ENCODE measurements around the gene SRGAP3. TPM values are rescaled to one million over a fixed set of nuclear protein-coding genes. Genes with fewer than 3 reads are reported as not detected.

Gene SRGAP3
- total and polyA plus RNA-seq, 3 experiments from 2014 or later, result 0.84 to 2.1 (median 1.1) TPM

GRCh38 chr3:9193211-9193610 lies 56.2 kb downstream of the SRGAP3 start:
- H3K36me3 ChIP-seq (ENCODE audit: insufficient read depth, low read length), result no peaks in the 10 kb centered on the region
- DNase-seq, result no peak
- H3K9me3 Mint-ChIP-seq, result no peaks in the 10 kb centered on the region
- no peak overlapping the region for H3K27ac ChIP-seq (ENCODE audit: low read depth, low read length)
- H3K27me3 ChIP-seq (ENCODE audit: insufficient read depth, low read length, poor library complexity, severe bottlenecking), result no peaks in the 10 kb centered on the region
- H3K9me3 ChIP-seq (ENCODE audit: low read length), result no peaks in the 10 kb centered on the region
- H3K27ac Mint-ChIP-seq, result no peak overlapping the region
- H3K4me3 Mint-ChIP-seq, result no peak overlapping the region
- no peaks in the 10 kb centered on the region for H3K4me1 Mint-ChIP-seq
- POLR2A ChIA-PET, result no interaction called here
- no peak overlapping the region for H3K4me3 ChIP-seq (ENCODE audit: low read length)
- no peaks in the 10 kb centered on the region for H3K36me3 Mint-ChIP-seq
- H3K4me1 ChIP-seq (ENCODE audit: insufficient read depth, low read length), result no peaks in the 10 kb centered on the region
- CTCF ChIA-PET, result no interaction called here
- H3K27me3 Mint-ChIP-seq, result peaks cover 0 to 4% of the 10 kb centered on the region in 2 donors

DNA sequence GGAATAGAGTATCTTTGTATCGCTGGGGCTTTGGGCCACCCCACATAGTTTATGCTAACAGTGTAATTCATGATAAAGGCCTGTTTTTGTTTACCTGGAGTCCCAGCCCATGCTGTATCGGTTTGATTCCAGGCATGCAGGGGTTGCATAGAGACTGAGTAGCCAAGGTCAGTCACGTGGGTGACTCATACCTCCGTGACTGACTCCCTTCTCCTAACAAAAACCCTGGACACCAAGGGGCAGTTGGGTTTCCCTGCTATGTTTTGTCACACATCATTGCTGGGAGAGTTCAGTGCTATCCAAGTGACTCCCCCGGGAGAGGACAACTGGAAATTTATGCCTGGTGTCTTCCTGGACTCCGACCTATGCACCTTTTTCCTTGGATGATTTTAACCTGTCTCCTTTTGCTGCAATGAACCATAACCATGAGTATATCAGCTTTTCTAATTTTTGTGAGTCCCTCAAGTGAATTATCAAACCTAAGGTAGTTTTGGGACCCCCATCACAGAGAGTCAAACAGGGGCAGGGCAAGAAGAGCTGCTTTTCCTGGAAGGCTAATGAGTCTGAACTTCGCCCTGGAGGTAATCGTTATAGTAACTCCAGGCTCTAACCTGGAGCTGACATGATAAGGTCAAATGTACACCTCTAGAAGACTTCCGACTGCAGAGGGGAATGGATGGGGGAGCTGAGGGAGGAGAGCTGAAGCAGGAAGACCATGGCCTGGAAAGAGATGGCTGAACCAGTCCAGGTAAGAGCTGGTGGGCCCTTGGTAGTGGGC lies 57.0 kb downstream of the SRGAP3 start:
- CTCF ChIA-PET, result no interaction called here
- no peak overlapping the region for H3K27ac Mint-ChIP-seq
- no peaks in the 10 kb centered on the region for H3K36me3 ChIP-seq (ENCODE audit: insufficient read depth, low read length)

GRCh38 chr3:9190276-9190675 lies 59.2 kb downstream of the SRGAP3 start:
- H3K27me3 ChIP-seq (ENCODE audit: insufficient read depth, low read length, poor library complexity, severe bottlenecking), result no peaks in the 10 kb centered on the region
- Mint-ChIP-seq H3K36me3 (no peaks in the 10 kb centered on the region), H3K4me1 (no peaks in the 10 kb centered on the region), H3K27me3 (peaks cover 0 to 4% of the 10 kb centered on the region in 2 donors), H3K9me3 (no peaks in the 10 kb centered on the region), H3K4me3 (no peak overlapping the region), H3K27ac (no peak overlapping the region)
- H3K27ac ChIP-seq (ENCODE audit: low read depth, low read length), result no peak overlapping the region
- no peaks in the 10 kb centered on the region for H3K36me3 ChIP-seq (ENCODE audit: insufficient read depth, low read length)
- H3K4me3 ChIP-seq (ENCODE audit: low read length), result no peak overlapping the region
- ChIA-PET CTCF (no interaction called here), POLR2A (no interaction called here)
- H3K4me1 ChIP-seq (ENCODE audit: insufficient read depth, low read length), result no peaks in the 10 kb centered on the region
- H3K9me3 ChIP-seq (ENCODE audit: low read length), result no peaks in the 10 kb centered on the region
- no peak for DNase-seq

More for the DNA sequence above, 57.0 kb downstream of the SRGAP3 start:
- H3K4me1 Mint-ChIP-seq, result no peaks in the 10 kb centered on the region
- Histone ChIP-seq H3K27ac (ENCODE audit: low read depth, low read length) (no peak overlapping the region), H3K27me3 (ENCODE audit: insufficient read depth, low read length, poor library complexity, severe bottlenecking) (no peaks in the 10 kb centered on the region), H3K4me3 (ENCODE audit: low read length) (no peak overlapping the region), H3K9me3 (ENCODE audit: low read length) (no peaks in the 10 kb centered on the region), H3K4me1 (ENCODE audit: insufficient read depth, low read length) (no peaks in the 10 kb centered on the region)
- H3K36me3 Mint-ChIP-seq, result no peaks in the 10 kb centered on the region
- peaks cover 0 to 4% of the 10 kb centered on the region in 2 donors for H3K27me3 Mint-ChIP-seq
- no peak for DNase-seq
- POLR2A ChIA-PET, result no interaction called here
- no peak overlapping the region for H3K4me3 Mint-ChIP-seq
- H3K9me3 Mint-ChIP-seq, result no peaks in the 10 kb centered on the region

DNA sequence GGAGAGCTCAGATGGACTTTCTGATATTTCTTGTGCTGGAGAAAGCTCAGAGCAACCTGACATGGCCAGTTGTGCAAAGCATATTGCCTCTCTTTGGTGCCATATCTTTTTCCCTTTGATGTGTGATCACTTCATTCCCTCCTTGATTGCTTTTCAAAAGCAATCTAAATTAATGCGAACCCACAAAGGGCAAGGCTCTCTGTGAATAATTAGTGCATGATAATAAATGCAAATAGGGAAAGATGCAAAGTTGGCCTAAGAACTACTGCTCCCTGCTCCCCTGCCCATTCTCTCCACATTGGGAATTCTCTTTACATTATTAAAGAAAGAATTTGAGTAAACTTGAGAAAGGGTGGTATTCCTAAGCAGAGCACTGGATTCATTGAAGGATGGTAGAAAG lies 60.9 kb downstream of the SRGAP3 start:
- H3K27ac Mint-ChIP-seq, result no peak overlapping the region
- H3K9me3 ChIP-seq (ENCODE audit: low read length), result no peaks in the 10 kb centered on the region
- H3K36me3 Mint-ChIP-seq, result no peaks in the 10 kb centered on the region

GRCh38 chr3:9185701-9186100 lies 63.7 kb downstream of the SRGAP3 start:
- Mint-ChIP-seq H3K27me3 (no peaks in the 10 kb centered on the region), H3K4me3 (no peak overlapping the region), H3K36me3 (no peaks in the 10 kb centered on the region), H3K9me3 (no peaks in the 10 kb centered on the region), H3K27ac (no peak overlapping the region), H3K4me1 (peaks cover 1 to 8% (median 5%) of the 10 kb centered on the region in 3 donors)
- ChIA-PET CTCF (interaction anchor here (0.6 kb wide), 1 partner anchor 829 kb away, joined by 3 read pairs; no protein-coding TSS in a partner anchor), POLR2A (no interaction called here)
- DNase-seq, result no peak
- Histone ChIP-seq H3K9me3 (ENCODE audit: low read length) (no peaks in the 10 kb centered on the region), H3K27ac (ENCODE audit: low read depth, low read length) (no peak overlapping the region), H3K4me1 (ENCODE audit: insufficient read depth, low read length) (peaks cover 2% of the 10 kb centered on the region), H3K4me3 (ENCODE audit: low read length) (no peak overlapping the region), H3K36me3 (ENCODE audit: insufficient read depth, low read length) (no peaks in the 10 kb centered on the region), H3K27me3 (ENCODE audit: insufficient read depth, low read length, poor library complexity, severe bottlenecking) (no peaks in the 10 kb centered on the region)

More for the DNA sequence above, 60.9 kb downstream of the SRGAP3 start:
- no peak overlapping the region for H3K27ac ChIP-seq (ENCODE audit: low read depth, low read length)
- POLR2A ChIA-PET, result no interaction called here
- CTCF ChIA-PET, result no interaction called here
- DNase-seq, result no peak
- no peaks in the 10 kb centered on the region for H3K4me1 ChIP-seq (ENCODE audit: insufficient read depth, low read length)
- no peaks in the 10 kb centered on the region for H3K27me3 ChIP-seq (ENCODE audit: insufficient read depth, low read length, poor library complexity, severe bottlenecking)
- no peaks in the 10 kb centered on the region for H3K4me1 Mint-ChIP-seq
- H3K36me3 ChIP-seq (ENCODE audit: insufficient read depth, low read length), result no peaks in the 10 kb centered on the region
- peaks cover 0 to 4% of the 10 kb centered on the region in 2 donors for H3K27me3 Mint-ChIP-seq
- no peak overlapping the region for H3K4me3 Mint-ChIP-seq
- no peak overlapping the region for H3K4me3 ChIP-seq (ENCODE audit: low read length)
- no peaks in the 10 kb centered on the region for H3K9me3 Mint-ChIP-seq

DNA sequence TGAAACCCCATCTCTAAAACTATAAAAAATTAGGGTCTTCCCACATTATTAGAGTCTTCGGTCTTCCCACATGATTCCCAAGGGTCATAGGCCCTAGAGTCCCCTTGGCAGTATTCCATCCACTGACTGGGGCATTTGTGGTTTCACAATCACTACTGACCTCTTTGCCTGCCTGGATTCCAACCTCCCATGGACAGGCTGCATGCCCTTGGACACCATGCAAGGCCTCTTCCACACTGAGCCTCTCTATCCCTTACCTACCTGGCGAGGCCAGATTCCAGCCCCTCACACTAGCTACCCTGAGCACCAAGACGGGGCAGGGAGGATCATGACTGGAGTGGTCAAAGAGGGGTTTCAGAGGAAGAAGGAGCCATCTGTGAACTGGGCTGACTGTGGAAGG lies 64.4 kb downstream of the SRGAP3 start:
- H3K4me1 ChIP-seq (ENCODE audit: insufficient read depth, low read length), result peaks cover 7% of the 10 kb centered on the region
- H3K27ac Mint-ChIP-seq, result no peak overlapping the region
- H3K36me3 Mint-ChIP-seq, result no peaks in the 10 kb centered on the region
- DNase-seq, result no peak
- no peaks in the 10 kb centered on the region for H3K36me3 ChIP-seq (ENCODE audit: insufficient read depth, low read length)
- no peak overlapping the region for H3K4me3 Mint-ChIP-seq
- H3K9me3 Mint-ChIP-seq, result no peaks in the 10 kb centered on the region
- H3K4me3 ChIP-seq (ENCODE audit: low read length), result no peak overlapping the region
- H3K27me3 Mint-ChIP-seq, result no peaks in the 10 kb centered on the region
- H3K27ac ChIP-seq (ENCODE audit: low read depth, low read length), result no peak overlapping the region
- H3K4me1 Mint-ChIP-seq, result peaks cover 5 to 14% (median 12%) of the 10 kb centered on the region in 3 donors
- POLR2A ChIA-PET, result no interaction called here
- no peaks in the 10 kb centered on the region for H3K9me3 ChIP-seq (ENCODE audit: low read length)
- CTCF ChIA-PET, result interaction anchor here (0.6 kb wide), 1 partner anchor 828 kb away, joined by 3 read pairs; no protein-coding TSS in a partner anchor
- no peaks in the 10 kb centered on the region for H3K27me3 ChIP-seq (ENCODE audit: insufficient read depth, low read length, poor library complexity, severe bottlenecking)

- peaks cover 10 to 20% (median 18%) of the 10 kb centered on the region in 3 donors for H3K4me1 Mint-ChIP-seq
- no peaks in the 10 kb centered on the region for H3K9me3 ChIP-seq (ENCODE audit: low read length)
- no peak overlapping the region for H3K4me3 ChIP-seq (ENCODE audit: low read length)
- H3K9me3 Mint-ChIP-seq, result no peaks in the 10 kb centered on the region
- no peak overlapping the region for H3K27ac Mint-ChIP-seq
- no peaks in the 10 kb centered on the region for H3K27me3 Mint-ChIP-seq
- H3K36me3 ChIP-seq (ENCODE audit: insufficient read depth, low read length), result no peaks in the 10 kb centered on the region
- no peak overlapping the region for H3K27ac ChIP-seq (ENCODE audit: low read depth, low read length)
- ChIA-PET POLR2A (no interaction called here), CTCF (no interaction called here)
- no peaks in the 10 kb centered on the region for H3K27me3 ChIP-seq (ENCODE audit: insufficient read depth, low read length, poor library complexity, severe bottlenecking)
- peaks cover 12% of the 10 kb centered on the region for H3K4me1 ChIP-seq (ENCODE audit: insufficient read depth, low read length)
- no peak overlapping the region for H3K4me3 Mint-ChIP-seq
- no peak for DNase-seq
- no peaks in the 10 kb centered on the region for H3K36me3 Mint-ChIP-seq
Measured at GRCh38 chr3:9184461-9184835, 65.0 kb downstream of the SRGAP3 start.

- Mint-ChIP-seq H3K4me3 (no peak overlapping the region), H3K27ac (no peak overlapping the region), H3K9me3 (no peaks in the 10 kb centered on the region), H3K27me3 (no peaks in the 10 kb centered on the region), H3K4me1 (peaks cover 12 to 25% (median 19%) of the 10 kb centered on the region in 3 donors), H3K36me3 (no peaks in the 10 kb centered on the region)
- no peak overlapping the region for H3K4me3 ChIP-seq (ENCODE audit: low read length)
- no peak overlapping the region for H3K27ac ChIP-seq (ENCODE audit: low read depth, low read length)
- H3K27me3 ChIP-seq (ENCODE audit: insufficient read depth, low read length, poor library complexity, severe bottlenecking), result no peaks in the 10 kb centered on the region
- no peaks in the 10 kb centered on the region for H3K9me3 ChIP-seq (ENCODE audit: low read length)
- H3K36me3 ChIP-seq (ENCODE audit: insufficient read depth, low read length), result no peaks in the 10 kb centered on the region
- CTCF ChIA-PET, result no interaction called here
- no peak for DNase-seq
- H3K4me1 ChIP-seq (ENCODE audit: insufficient read depth, low read length), result peaks cover 12% of the 10 kb centered on the region
- POLR2A ChIA-PET, result no interaction called here
Measured at GRCh38 chr3:9183811-9184460, 65.5 kb downstream of the SRGAP3 start.

Measured in CD8-positive, alpha-beta memory T cell (primary cell).